SK-N-SH (cell line): ENCODE results near the gene TGFBR3. TPM values are rescaled to one million over a fixed set of nuclear protein-coding genes. Genes with fewer than 3 reads are reported as not detected.

ENCODE experiments used
- CTCF ChIA-PET: fragments of 300-600, 350-600 bp; formaldehyde crosslinking; extraction: SDS; loops from one replicate; lab custom pipeline; 2021; lab: Yijun Ruan, JAX
- POLR2A ChIA-PET: fragments of 350-600 bp; sonication (Branson Sonifier 250); formaldehyde crosslinking; extraction: SDS; loops from one replicate; lab custom pipeline; 2020; ENCODE audit warnings: antibody characterized with exemption, inconsistent platforms; lab: Yijun Ruan, JAX
- DNase-seq: peaks from one replicate; pipeline ENCODE4 v3.0.0; 2012
- H2AFZ ChIP-seq: fragments of 200-600 bp; sonication (generic); 2 replicates; pipeline ENCODE4 v1.8.1; 2016; ENCODE audit warnings: antibody characterized with exemption, mild to moderate bottlenecking, low read depth
- H3F3A ChIP-seq: fragments of 200-600 bp; sonication (generic); replicated peaks from 2 replicates; pipeline ENCODE3; 2016; ENCODE audit warnings: antibody characterized with exemption, mild to moderate bottlenecking; ENCODE audit not compliant: insufficient read depth
- H3K27ac ChIP-seq, 2 experiments: fragments of 200-500 bp in 1 of 2; fragments of 200-600 bp in 1 of 2; sonication (Bioruptor generic) in 1 of 2; sonication (generic), shearing (Covaris generic) in 1 of 2; 2 replicates each; pipeline versions ENCODE4 v1.5.1 to v1.6.1; 2014 to 2016; ENCODE audit warnings: low read depth in 2 of 2, inconsistent platforms in 1 of 2, low read length in 1 of 2, mild to moderate bottlenecking in 1 of 2, mixed read lengths in 1 of 2
- H3K27me3 ChIP-seq: fragments of 200-600 bp; sonication (generic), shearing (Covaris generic); 2 replicates; pipeline ENCODE4 v1.6.1; 2016; ENCODE audit warnings: mixed run types; ENCODE audit not compliant: insufficient read depth
- H3K36me3 ChIP-seq, 2 experiments: fragments of 200-500 bp in 1 of 2; fragments of 200-600 bp in 1 of 2; sonication (Bioruptor generic) in 1 of 2; sonication (generic) in 1 of 2; replicated peaks in 1 of 2; 2 replicates each; pipeline versions ENCODE3 to v1.5.1; 2014 to 2016; ENCODE audit warnings: low read length in 1 of 2, mild to moderate bottlenecking in 1 of 2; ENCODE audit not compliant: insufficient read depth in 2 of 2, control insufficient read depth in 1 of 2
- H3K4me1 ChIP-seq, 2 experiments: fragments of 200-500 bp in 1 of 2; fragments of 200-600 bp in 1 of 2; sonication (Bioruptor generic) in 1 of 2; sonication (generic), shearing (Covaris generic) in 1 of 2; 2 replicates each; pipeline versions ENCODE4 v1.5.1 to v1.6.1; 2014 to 2016; ENCODE audit warnings: low read depth in 1 of 2, low read length in 1 of 2, mixed run types in 1 of 2; ENCODE audit not compliant: insufficient read depth in 2 of 2, control insufficient read depth in 1 of 2
- H3K4me2 ChIP-seq: fragments of 200-600 bp; sonication (generic), shearing (Covaris generic); 2 replicates; pipeline ENCODE4 v1.6.1; 2017; ENCODE audit warnings: mixed run types
- H3K4me3 ChIP-seq, 2 experiments: fragments of 200-500 bp in 1 of 2; fragments of 200-600 bp in 1 of 2; sonication (Bioruptor generic) in 1 of 2; sonication (generic), shearing (Covaris generic) in 1 of 2; 2 replicates each; pipeline versions ENCODE4 v1.5.1 to v1.8.1; 2014 to 2016; ENCODE audit warnings: low read depth in 2 of 2, inconsistent platforms in 1 of 2, low read length in 1 of 2, mild to moderate bottlenecking in 1 of 2, mixed read lengths in 1 of 2, moderate library complexity in 1 of 2
- H3K79me2 ChIP-seq: fragments of 200-600 bp; sonication (generic); 2 replicates; pipeline ENCODE4 v1.8.1; 2017; ENCODE audit warnings: mild to moderate bottlenecking; ENCODE audit not compliant: insufficient read depth
- H3K9ac ChIP-seq: fragments of 200-600 bp; sonication (generic); 2 replicates; pipeline ENCODE4 v1.6.1; 2017; ENCODE audit warnings: mixed run types
- H3K9me2 ChIP-seq: fragments of 200-600 bp; sonication (generic); 2 replicates; pipeline ENCODE4 v1.6.1; 2017; ENCODE audit warnings: mixed run types
- H3K9me3 ChIP-seq: fragments of 200-600 bp; sonication (generic); 2 replicates; pipeline ENCODE4 v1.6.1; 2017; ENCODE audit warnings: mixed run types, mild to moderate bottlenecking, moderate library complexity
- H4K20me1 ChIP-seq: fragments of 200-600 bp; sonication (generic); 2 replicates; pipeline ENCODE4 v1.6.1; 2017; ENCODE audit warnings: mild to moderate bottlenecking, mixed run types; ENCODE audit not compliant: insufficient read depth
- EZH2phosphoT487 ChIP-seq: fragments of 200-600 bp; sonication (generic); IDR thresholded peaks from 2 replicates; pipeline ENCODE4 v1.6.1; 2017; ENCODE audit warnings: low read depth, mixed run types, mild to moderate bottlenecking, antibody characterized with exemption, moderate library complexity, borderline replicate concordance
- FOSL2 ChIP-seq: IDR thresholded peaks from 2 replicates; pipeline ENCODE4 v1.4.0; 2012; ENCODE audit warnings: low read depth, mild to moderate bottlenecking, moderate library complexity, borderline replicate concordance
- GATA2 ChIP-seq: sonication (generic); formaldehyde crosslinking; IDR thresholded peaks from 2 replicates; pipeline ENCODE4 v1.5.0; 2020; ENCODE audit warnings: mild to moderate bottlenecking, missing genetic modification reagents
- MAX ChIP-seq: IDR thresholded peaks from 2 replicates; pipeline ENCODE4 v1.4.0; 2012; ENCODE audit warnings: low read depth
- MXI1 ChIP-seq: IDR thresholded peaks from 2 replicates; pipeline ENCODE4 v1.6.1; 2012; ENCODE audit warnings: mild to moderate bottlenecking, low read depth, low read length, improper control_type of control experiment
- NFIC ChIP-seq: IDR thresholded peaks from 2 replicates; pipeline ENCODE4 v1.4.0; 2012; ENCODE audit warnings: borderline replicate concordance
- NRF1 ChIP-seq: IDR thresholded peaks from 2 replicates; pipeline ENCODE4 v1.6.1; 2012; ENCODE audit warnings: low read depth, mild to moderate bottlenecking, low read length
- POLR2AphosphoS5 ChIP-seq: IDR thresholded peaks from 2 replicates; pipeline ENCODE4 v1.6.1; 2012; ENCODE audit warnings: low read depth, low read length
- RAD21 ChIP-seq: IDR thresholded peaks from 2 replicates; pipeline ENCODE4 v1.6.1; 2012; ENCODE audit warnings: mild to moderate bottlenecking, low read length
- RCOR1 ChIP-seq: fragments of 150-350 bp; IDR thresholded peaks from 2 replicates; pipeline ENCODE4 v1.6.1; 2017; ENCODE audit warnings: antibody characterized with exemption, low read length
- RFX5 ChIP-seq: IDR thresholded peaks from 2 replicates; pipeline ENCODE4 v1.6.1; 2012; ENCODE audit warnings: mild to moderate bottlenecking, improper control_type of control experiment, low read length
- SMC3 ChIP-seq: IDR thresholded peaks from 2 replicates; pipeline ENCODE4 v1.6.1; 2012; ENCODE audit warnings: low read depth, low read length, improper control_type of control experiment
- TAF1 ChIP-seq: IDR thresholded peaks from 2 replicates; pipeline ENCODE4 v1.6.1; 2012; ENCODE audit warnings: low read depth, mild to moderate bottlenecking, low read length, moderate library complexity, borderline replicate concordance
- TCF12 ChIP-seq: IDR thresholded peaks from 2 replicates; pipeline ENCODE4 v1.4.0; 2012
- TEAD4 ChIP-seq: IDR thresholded peaks from 2 replicates; pipeline ENCODE4 v1.4.0; 2012; ENCODE audit warnings: mild to moderate bottlenecking, borderline replicate concordance; ENCODE audit not compliant: insufficient read depth
- USF1 ChIP-seq: IDR thresholded peaks from 2 replicates; pipeline ENCODE4 v1.4.0; 2012; ENCODE audit warnings: low read depth, borderline replicate concordance
- USF2 ChIP-seq: fragments of 150-350 bp; IDR thresholded peaks from 2 replicates; pipeline ENCODE4 v1.6.1; 2017; ENCODE audit warnings: antibody characterized with exemption, low read length, low read depth, borderline replicate concordance
- ZBTB33 ChIP-seq: IDR thresholded peaks from 2 replicates; pipeline ENCODE4 v1.4.0; 2012; ENCODE audit warnings: low read depth, borderline replicate concordance
- WGBS: methylation state at CpG from one replicate; pipeline ENCODE4 v1.1.6; 2017; ENCODE audit warnings: low lambda C conversion rate; 5-methylcytosine and 5-hydroxymethylcytosine counted together
- polyA plus RNA-seq, 3 experiments: library from polyadenylated mRNA; depleted of rRNA; stranded (reverse); fragments of >200 nt; gene quantifications; 2 replicates each; pipeline ENCODE4 v1.2.3, GENCODE V29; 2012

The TGFBR3 gene
- polyA plus RNA-seq, 1 of the 3 experiments (the other 2 are of a cell fraction) = 0.07 TPM

GRCh38 chr1:91680556-91681155, 205.3 kb downstream of the TGFBR3 start:
- Histone ChIP-seq H3K9me3 (no peaks in the 10 kb centered on the region), H3K79me2 (no peaks in the 10 kb centered on the region), H2AFZ (no peak overlapping the region), H3K27me3 (peaks cover 29% of the 10 kb centered on the region; the same call in 1 of the 2 replicates), H3K4me2 (no peak overlapping the region), H3K9ac (no peak overlapping the region), H3F3A (no peaks in the 10 kb centered on the region), H3K4me1 (no peaks in the 10 kb centered on the region), H3K9me2 (no peaks in the 10 kb centered on the region), H3K36me3 (no peaks in the 10 kb centered on the region), H4K20me1 (no peaks in the 10 kb centered on the region), H3K27ac (no peak overlapping the region), H3K4me3 (no peak overlapping the region)
- 9% methylated on average over 4 of the region's 4 CpGs for WGBS
- ChIA-PET POLR2A (no interaction called here), CTCF (interaction anchor here (1.1 to 1.2 kb wide), 2 partner anchors 9 to 57 kb away, joined by 3 to 5 read pairs; no protein-coding TSS in a partner anchor)
- DNase-seq = no peak
- TF ChIP-seq POLR2AphosphoS5 (no peak), USF2 (no peak), ZBTB33 (no peak), MXI1 (no peak), TAF1 (no peak), TCF12 (no peak), USF1 (no peak), RFX5 (no peak), NRF1 (no peak), SMC3 (no peak), TEAD4 (no peak), RAD21 (no peak), GATA2 (CRISPR knock-in tag) (no peak), EZH2phosphoT487 (no peak), NFIC (no peak), MAX (no peak), FOSL2 (no peak), RCOR1 (no peak)
